ENCODE data around the gene CD59.
"Not testable (repeated sequence)": the region's sequence is repeated elsewhere in the genome, so short reads cannot be mapped to it uniquely, and the experiment has no call there.

Gene CD59

DNA sequence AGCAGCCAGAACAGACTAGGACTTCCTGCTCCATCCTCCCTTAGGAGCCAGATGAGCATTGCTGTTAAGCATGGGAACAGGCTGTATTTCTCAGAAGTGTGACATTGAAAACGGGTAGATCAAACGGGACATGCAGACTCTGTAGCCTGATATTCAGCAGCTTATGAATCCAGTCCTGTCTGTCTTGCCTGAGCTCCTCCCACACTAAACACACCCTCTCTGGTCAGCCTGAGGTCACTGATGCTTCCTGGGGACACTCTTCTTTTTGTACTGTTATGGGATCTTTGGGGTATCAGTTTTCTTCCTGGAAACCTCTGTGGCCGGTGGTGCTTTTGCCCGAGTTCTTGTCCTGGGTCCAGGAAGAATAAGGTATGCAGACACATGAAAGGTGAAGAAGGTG lies 71.4 kb downstream of the CD59 start:
- DNase-seq: no peak

DNA sequence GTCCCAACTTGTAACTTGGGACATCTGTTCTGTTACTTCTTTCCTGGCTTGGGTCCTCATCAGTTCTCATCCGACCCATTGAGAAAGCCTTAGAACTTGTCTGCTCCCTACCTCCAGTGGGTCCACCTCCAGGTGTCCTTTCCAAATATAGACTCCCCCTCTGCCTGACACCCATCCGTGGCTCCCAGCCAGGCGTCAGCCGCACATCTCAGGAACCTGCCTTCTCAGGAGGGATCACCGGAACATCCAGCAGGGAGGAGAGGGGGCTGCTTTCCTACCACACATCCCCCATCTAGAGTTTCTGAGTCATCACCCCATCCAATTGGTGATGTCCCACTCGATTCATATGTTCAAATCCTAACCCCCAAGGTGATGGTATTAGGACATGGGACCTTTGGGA lies 72.1 kb downstream of the CD59 start:
- DNase-seq: no peak

DNA sequence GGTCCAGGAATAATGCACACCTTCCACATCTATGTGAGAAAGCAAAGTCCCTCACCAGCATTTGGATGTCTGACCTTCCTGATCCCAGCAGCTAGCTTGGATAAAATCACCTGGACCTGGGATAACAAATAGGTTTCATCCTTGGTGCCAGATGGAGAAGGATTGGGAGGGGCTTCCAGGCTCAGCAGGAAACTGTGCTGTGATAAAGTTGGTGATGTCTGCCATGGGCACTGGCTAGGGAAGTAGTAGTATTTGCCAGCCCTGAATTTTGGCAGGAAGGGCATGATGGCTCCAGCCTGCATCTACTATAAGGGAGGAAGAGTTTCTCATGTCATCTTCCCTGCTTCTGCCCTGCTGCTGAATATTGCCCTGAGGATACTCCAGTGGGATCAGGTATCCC lies 73.1 kb downstream of the CD59 start:
- DNase-seq: no peak

DNA sequence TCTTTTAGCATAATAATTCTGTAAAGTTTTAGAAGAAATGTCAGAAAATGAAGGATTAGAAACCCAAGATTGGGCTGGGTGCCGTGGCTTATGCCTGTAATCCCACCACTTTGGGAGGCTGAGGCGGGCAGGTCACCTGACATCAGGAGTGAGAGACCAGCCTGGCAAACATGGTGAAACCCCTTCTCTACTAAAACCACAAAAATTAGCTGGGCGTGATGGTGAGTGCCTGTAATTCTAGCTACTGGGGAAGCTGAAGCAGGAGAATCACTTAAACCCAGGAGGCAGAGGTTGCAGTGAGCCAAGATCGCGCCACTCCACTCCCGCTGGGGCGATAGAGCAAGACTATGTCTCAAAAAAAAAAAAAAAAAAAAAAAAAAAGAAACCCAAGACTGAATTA lies 74.7 kb downstream of the CD59 start:
- DNase-seq: not testable (repeated sequence)

DNA sequence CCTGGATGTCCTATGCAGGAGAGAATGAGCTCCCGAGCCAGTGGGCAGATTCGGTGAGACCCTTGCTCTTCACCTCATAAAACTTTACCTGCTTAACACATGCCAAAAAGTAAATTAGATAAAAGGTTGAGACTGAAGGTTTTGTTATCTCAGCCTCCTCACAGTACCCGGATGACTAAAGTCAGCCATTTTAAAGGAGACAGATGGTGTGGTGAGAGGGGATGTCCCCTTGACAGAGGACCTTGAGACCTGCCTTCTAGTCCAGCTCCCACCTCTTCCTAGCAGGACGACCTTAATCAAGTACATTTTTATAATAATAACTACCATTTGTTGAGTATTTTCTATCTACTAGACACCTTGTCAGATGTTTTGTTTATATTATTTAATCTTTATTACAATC lies 75.3 kb downstream of the CD59 start:
- no peak for DNase-seq

DNA sequence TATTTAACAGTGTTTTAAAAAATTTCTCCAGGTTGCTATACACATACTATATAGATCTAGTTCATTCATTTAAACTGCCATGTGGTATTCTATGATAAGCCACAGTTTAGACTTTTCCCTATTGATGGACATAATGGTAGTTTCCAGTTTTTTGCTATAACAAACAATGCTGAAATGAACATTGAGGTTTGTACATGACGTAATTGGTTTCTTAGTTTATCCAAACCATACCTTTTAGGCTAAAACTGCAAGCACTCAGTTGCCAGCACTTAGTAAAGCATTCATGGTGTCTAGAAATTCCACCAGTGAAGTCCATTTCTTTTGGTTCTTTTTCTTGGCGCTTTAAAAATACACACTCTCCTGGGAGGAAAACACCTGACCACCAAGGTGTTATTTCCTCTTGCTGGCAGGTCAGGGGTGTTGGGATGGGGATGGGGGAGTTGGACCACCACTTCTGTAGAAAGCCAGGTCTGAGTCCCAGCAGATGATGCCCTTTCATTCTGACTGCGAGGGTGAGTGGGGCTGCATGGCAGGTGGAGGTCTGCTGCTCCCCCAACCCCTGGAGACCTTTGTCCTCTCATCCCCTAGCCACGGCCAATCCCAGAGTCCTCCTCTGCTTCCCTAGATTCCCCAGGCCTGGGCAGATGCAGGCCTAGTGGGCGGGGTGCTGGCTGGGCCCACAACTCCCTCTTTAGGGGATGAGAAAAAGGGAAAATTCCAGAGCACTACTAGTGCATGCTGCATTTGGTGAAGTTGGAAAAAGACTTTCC lies 76.7 kb downstream of the CD59 start:
- no peak for DNase-seq

DNA sequence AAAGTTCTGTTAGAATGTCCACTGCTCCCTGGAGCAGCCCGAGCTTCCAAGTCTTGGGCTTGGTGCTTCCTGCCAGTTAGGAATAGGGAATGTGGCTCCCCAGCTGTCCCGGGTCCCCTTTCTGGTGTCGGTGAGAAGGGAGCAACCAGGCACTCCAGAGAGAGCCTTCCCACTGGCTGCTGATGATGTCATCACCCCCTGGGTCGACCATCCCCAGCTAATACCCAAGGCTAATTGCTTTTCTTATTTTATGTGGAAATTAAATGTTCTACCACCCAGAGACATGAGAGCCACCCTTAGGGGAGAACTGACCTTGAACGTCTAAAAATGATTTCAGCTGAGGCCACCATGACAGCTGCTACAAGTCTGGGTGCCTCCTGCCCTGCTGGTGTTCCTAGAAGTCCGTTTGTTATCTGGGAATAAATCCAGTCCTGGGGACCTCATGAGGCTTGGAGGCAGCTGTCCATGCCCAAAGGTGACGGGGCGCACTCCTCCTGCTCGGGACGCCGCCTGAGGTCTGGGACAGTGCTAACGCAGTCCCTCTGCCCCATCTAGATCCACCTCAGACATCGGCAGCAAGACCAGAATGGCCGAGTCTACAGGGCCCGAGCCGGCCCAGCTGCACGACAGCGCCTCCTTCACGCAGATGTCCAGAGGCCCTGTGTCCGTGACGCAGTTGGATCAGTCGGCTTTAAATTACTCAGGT lies 77.9 kb downstream of the CD59 start:
- DNase-seq: no peak

DNA sequence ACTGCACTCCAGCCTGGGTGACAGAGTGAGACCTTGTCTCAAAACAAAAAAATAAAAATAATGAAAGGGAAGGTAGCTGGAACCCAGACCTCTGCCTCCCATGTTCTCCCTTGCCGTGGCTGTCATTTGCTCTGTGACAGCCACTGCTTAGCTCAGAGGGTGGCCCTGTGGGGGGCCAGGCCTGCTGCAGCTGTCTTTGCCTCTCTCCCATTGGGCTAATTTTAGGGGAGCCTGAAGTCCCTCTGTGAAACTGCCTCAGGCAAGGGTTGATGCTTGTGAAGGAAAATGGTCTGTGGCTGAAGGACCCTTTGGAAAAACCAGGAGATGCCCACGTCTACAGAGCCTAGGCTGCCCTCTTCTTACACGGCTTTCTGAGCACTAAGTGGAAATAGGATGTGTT lies 78.5 kb downstream of the CD59 start:
- DNase-seq: no peak

DNA sequence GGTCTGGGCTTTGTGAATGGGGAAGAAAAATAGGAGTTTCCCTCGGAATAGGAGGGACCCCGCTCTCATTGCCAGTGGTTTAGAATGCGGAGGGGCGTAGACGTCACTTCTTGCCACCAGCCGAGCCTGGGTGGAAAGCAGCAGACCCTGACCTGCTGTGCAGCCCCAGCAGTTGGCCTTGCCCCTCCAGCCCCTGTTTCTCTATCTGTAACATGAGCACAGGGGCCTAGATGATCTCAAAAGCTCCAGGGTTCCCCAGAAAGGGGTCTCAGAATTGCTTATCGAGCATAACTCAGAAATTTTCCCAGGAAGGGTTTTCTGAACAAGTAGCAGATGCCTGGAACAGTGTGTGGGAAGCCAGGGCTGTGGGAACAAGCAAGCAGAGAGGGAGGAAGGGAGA lies 79.5 kb downstream of the CD59 start:
- no peak for DNase-seq

DNA sequence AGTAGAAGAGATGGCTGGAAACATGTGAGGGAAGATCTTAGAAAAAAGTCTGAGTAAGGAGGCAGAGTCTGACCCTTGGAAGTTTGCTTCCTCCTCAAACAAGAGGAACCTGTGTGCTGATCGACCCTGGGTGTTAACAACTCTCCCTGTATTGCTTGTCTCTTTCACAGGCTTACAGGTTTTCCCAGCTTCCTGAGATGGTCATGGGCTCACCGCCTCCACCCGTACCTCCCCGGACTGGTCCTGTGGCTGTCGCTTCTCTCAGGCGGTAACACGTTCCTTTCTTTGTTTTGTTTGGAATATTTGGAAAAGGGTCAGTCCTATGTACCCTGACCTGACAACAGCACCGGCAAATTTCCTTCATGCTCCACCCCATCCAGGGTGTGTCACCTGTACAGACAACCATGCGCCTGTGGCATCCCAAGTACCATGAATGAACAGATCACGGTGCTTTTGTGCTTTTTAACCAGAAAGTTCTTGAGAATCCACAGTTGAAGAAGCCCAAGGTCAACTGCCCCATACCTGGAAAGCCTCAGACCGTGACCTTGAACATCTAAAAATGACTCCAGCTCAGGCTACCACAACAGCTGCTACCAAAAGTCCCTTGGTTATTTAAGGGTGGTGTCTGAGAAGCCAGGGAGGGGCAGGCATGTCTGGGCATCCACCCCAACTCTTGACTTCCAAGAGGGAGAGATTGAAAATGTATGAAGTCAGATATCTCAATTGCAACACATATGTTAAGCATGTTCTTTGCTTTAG lies 80.2 kb downstream of the CD59 start:
- DNase-seq: no peak

DNA sequence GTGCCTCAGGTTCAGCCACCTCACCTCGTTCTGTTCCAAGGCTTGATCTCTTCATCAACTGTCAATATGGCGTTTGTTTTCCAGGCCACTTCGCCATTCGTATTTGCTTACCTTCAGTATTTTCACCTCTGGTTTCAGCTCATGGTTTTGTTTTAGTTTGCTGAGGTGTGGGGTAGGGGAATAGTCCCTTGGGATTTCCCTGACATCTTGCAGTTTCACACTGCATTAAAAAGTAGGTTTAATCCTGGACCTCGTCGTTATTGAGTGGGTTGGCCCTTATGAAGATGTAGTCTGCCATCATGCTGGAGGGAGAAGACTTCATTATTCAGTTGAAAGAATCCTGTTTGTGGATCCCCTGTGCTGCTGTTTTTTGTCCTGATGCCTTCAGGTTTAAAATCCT lies 81.6 kb downstream of the CD59 start:
- DNase-seq: no peak
